ENCODE results near the gene ANKS1B. TPM values are rescaled to one million over a fixed set of nuclear protein-coding genes. Genes with fewer than 3 reads are reported as not detected.
"Not testable (repeated sequence)": the region's sequence is repeated elsewhere in the genome, so short reads cannot be mapped to it uniquely, and the experiment has no call there.

ANKS1B gene
- total RNA-seq, 6 experiments from 2014 or later: 0.31 to 0.66 (median 0.37) TPM

DNA sequence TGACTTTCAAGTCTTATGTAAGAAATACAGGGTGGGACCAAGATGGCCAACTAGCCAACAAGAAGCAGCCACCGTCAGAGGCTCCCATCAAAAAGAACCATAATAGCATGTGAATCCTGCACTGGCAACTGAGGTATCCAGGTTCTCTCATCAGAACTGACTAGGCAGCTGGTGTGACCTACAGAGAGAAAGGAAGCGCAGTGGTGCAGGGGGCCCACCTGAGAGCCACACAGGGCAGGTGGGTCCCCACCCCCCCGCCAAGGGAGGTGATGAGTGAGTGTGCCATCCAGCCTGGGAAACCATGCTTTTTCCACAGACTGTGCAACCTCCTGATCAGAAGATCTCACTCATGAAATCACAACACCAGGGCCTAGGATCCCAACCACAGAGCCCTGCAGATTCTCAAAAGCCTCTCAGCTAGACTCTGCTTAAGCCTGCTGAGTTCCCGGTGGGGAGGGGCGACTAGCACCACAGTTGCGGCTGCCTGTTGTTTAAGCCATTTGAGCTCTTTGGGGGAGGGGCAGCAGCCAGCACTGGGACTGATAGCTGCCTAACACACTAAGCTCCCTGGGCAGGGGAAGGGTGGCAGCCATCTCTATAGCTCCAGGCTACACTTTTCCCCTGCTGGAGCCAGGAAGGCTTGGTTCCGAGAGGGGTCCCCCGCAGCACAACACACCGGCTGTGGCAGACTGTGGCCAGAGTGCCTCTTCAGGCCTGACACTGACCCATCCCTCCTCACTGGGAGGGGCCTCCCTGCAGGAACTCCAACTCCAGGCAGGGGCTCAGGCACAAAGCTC lies 261.8 kb downstream of the ANKS1B start:
- Mint-ChIP-seq H3K27ac (no peak overlapping the region), H3K9me3 (peaks cover 15% of the 10 kb centered on the region), H3K36me3 (ENCODE audit: low read depth) (no peaks in the 10 kb centered on the region; the same call in 1 of the 2 replicates), H3K4me3 (no peak overlapping the region), H3K4me1 (ENCODE audit: low read depth) (no peaks in the 10 kb centered on the region), H3K27me3 (ENCODE audit: insufficient read depth) (no peaks in the 10 kb centered on the region)
- no peak for DNase-seq
- TF ChIP-seq CTCF (IDR thresholded peaks at IDR 0.05): no peak

- H3K27me3 Mint-ChIP-seq (ENCODE audit: insufficient read depth): no peaks in the 10 kb centered on the region
- TF ChIP-seq CTCF (IDR thresholded peaks at IDR 0.05): no peak
- no peaks in the 10 kb centered on the region for H3K4me1 Mint-ChIP-seq (ENCODE audit: low read depth)
- DNase-seq: no peak
- no peak overlapping the region for H3K27ac Mint-ChIP-seq
- peaks cover 14% of the 10 kb centered on the region for H3K9me3 Mint-ChIP-seq
- no peaks in the 10 kb centered on the region; the same call in 1 of the 2 replicates for H3K36me3 Mint-ChIP-seq (ENCODE audit: low read depth)
- H3K4me3 Mint-ChIP-seq: no peak overlapping the region
Measured at GRCh38 chr12:99721715-99722275, 262.9 kb downstream of the ANKS1B start.

DNA sequence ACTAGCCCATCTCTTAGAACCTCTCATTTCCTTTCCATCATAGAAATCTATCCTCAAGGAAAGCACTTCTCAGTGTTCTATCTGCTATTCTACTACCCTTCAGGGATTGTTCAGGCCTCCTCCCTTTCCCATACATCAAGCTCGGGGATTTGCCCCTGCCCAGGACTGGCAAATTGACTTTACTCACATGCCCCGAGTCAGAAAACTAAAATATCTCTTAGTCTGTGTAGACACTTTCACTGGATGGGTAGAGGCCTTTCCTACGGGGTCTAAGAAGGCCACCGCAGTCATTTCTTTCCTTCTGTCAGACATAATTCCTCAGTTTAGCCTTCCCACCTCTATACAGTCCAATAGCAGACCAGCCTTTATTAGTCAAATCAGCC lies 264.7 kb downstream of the ANKS1B start:
- H3K4me1 Mint-ChIP-seq (ENCODE audit: low read depth); H3K36me3 Mint-ChIP-seq (ENCODE audit: low read depth); DNase-seq; H3K27me3 Mint-ChIP-seq (ENCODE audit: insufficient read depth); H3K4me3 Mint-ChIP-seq; H3K27ac Mint-ChIP-seq: not testable (repeated sequence)
- H3K9me3 Mint-ChIP-seq: peaks cover 25% of the 10 kb centered on the region

DNA sequence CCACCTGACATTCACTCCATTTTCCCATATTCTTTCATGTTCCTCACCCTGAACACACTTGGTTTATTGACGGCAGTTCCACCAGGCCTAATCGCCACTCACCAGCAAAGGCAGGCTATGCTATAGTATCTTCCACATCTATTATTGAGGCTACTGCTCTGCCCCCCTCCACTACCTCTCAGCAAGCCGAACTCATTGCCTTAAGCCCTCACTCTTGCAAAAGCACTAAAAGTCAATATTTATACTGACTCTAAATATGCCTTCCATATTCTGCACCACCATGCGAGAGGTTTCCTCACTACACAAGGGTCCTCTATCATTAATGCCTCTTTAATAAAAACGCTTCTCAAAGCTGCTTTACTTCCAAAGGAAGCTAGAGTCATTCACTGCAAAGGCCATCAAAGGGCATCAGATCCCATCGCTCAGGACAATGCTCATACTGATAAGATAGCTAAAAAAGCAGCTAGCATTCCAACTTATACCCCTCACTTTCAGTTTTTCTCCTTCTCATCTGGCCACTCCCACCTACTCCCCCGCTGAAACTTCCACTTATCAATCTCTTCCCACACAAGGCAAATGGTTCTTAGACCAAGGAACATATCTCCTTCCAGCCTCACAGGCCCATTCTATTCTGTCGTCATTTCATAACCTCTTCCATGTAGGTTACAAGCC lies 265.2 kb downstream of the ANKS1B start:
- H3K4me3 Mint-ChIP-seq; DNase-seq; H3K27ac Mint-ChIP-seq; H3K27me3 Mint-ChIP-seq (ENCODE audit: insufficient read depth); H3K4me1 Mint-ChIP-seq (ENCODE audit: low read depth); H3K36me3 Mint-ChIP-seq (ENCODE audit: low read depth): not testable (repeated sequence)
- H3K9me3 Mint-ChIP-seq: peaks cover 25% of the 10 kb centered on the region

- H3K36me3 Mint-ChIP-seq (ENCODE audit: low read depth); H3K4me3 Mint-ChIP-seq; DNase-seq; H3K27me3 Mint-ChIP-seq (ENCODE audit: insufficient read depth); H3K4me1 Mint-ChIP-seq (ENCODE audit: low read depth); H3K27ac Mint-ChIP-seq: not testable (repeated sequence)
- peaks cover 33% of the 10 kb centered on the region for H3K9me3 Mint-ChIP-seq
Measured at GRCh38 chr12:99715841-99716510, 268.8 kb downstream of the ANKS1B start.

DNA sequence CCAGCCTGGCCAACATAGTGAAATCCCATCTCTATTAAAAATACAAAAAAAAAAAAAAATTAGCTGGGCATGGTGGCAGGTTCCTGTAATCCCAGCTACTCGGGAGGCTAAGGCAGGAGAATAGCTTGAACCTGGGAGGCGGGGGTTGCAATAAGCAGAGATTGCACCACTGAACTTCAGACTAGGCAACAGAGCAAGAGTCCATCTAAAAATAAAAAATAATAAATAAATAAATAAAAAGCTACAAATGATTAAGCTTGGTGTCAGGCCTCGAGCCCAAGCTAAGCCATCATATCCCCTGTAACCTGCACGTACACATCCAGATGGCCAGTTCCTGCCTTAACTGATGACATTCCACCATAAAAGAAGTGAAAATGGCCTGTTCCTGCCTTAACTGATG lies 269.8 kb downstream of the ANKS1B start:
- H3K4me3 Mint-ChIP-seq; H3K36me3 Mint-ChIP-seq (ENCODE audit: low read depth); H3K27ac Mint-ChIP-seq; H3K27me3 Mint-ChIP-seq (ENCODE audit: insufficient read depth); DNase-seq; H3K4me1 Mint-ChIP-seq (ENCODE audit: low read depth): not testable (repeated sequence)
- H3K9me3 Mint-ChIP-seq: peaks cover 37% of the 10 kb centered on the region

DNA sequence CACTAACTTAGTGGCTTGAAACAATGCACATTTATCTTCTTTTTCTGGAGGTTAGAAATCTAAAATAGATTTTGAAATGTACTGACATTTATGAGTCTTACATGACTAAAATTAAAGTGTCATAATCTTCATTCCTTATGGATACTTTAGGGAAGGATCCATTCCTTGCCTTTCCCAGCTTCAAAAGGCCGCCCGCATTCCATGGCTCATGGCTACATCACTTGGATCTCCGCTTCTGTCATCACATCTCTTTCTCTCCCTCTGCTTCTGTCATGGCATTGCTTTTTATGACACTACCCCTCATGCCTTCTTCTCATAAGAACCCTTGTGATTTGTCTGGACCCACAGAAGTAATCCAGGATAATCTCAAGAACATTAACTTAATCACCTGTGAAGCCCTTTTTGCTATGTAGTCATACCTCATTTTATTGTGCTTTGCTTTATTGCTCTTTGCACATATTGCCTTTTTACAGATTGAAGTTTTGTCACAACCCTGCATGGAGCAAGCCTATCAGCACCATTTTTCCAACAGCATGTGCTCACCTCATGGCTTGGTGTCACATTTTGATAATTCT lies 270.7 kb downstream of the ANKS1B start:
- Mint-ChIP-seq H3K9me3 (peaks cover 37% of the 10 kb centered on the region), H3K27ac (no peak overlapping the region), H3K4me3 (no peak overlapping the region), H3K27me3 (ENCODE audit: insufficient read depth) (peaks cover 3% of the 10 kb centered on the region), H3K4me1 (ENCODE audit: low read depth) (no peaks in the 10 kb centered on the region), H3K36me3 (ENCODE audit: low read depth) (no peaks in the 10 kb centered on the region)
- no peak for TF ChIP-seq CTCF (IDR thresholded peaks at IDR 0.05)
- no peak for DNase-seq
